Islet of Langerhans (tissue), 1 donor: Measurements from ENCODE around the gene ZNF385B.

Experiments
- FAIRE-seq: peaks from one replicate; lab custom pipeline; 2011; peaks lifted over from hg19 to GRCh38; lab: Jason Lieb, UNC

Gene ZNF385B

GRCh38 chr2:179622635-179623300 lies 238.6 kb downstream of the ZNF385B start:
- no peak for FAIRE-seq

GRCh38 chr2:179622112-179622511 lies 239.3 kb downstream of the ZNF385B start:
- no peak for FAIRE-seq

GRCh38 chr2:179619947-179620467 lies 241.4 kb downstream of the ZNF385B start:
- no peak for FAIRE-seq

DNA sequence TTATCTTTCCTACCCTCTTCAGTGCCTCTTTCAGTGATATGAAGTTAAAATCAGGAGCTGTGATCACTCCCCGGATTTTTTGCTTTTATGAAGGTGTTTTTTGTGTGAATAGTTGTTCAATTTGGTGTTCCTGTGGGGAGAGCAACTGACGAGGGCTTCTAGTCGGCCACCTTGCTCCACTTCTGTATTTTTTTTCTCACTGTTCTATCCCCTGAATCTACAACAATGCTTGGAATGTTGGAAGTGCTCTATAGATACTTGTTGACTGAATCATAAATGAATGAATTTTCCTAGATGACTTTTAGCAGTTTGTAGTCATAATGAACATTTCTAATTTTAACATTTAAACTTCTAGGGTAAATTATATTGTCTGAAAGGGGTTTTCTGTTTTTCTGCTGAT lies 247.3 kb downstream of the ZNF385B start:
- FAIRE-seq, result no peak

GRCh38 chr2:179613701-179614100 lies 247.7 kb downstream of the ZNF385B start:
- FAIRE-seq, result no peak

GRCh38 chr2:179613299-179613651 lies 248.1 kb downstream of the ZNF385B start:
- no peak for FAIRE-seq

DNA sequence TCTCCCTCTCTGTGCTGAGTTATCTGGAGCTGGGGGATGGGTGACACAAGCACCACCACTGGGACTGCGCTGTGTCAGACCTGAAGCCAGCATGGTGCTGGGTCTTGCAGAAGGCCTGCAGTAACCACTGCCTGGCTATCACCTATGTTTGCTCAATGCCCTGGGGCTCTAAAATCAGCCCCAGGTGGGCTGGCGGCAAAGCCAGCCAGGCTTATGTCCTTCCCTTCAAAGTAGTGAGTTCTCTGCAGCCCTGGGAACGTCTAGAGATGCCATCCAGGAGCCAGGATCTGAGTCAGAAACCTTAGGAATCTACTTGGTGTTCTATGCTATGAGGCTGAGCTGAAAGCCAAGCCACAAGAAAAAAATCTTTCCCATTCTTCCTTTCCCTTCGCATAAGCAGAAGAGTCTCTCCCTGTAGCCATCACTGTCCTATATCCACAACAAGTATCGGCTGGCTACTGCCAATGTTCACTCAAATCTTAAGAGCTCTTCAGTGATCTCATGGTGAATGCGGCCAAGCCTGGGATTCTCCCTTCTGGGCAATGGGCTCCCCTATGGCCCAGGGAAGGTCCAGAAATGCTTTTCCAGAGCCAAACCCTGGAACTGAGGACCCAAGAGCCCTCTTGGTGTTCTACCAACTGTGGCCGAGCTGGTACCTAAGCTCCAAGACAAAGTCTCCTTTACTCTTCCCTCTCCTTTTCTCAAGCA lies 248.7 kb downstream of the ZNF385B start:
- FAIRE-seq, result no peak

- FAIRE-seq, result no peak
Observed at GRCh38 chr2:179612108-179612507, 249.3 kb downstream of the ZNF385B start.

DNA sequence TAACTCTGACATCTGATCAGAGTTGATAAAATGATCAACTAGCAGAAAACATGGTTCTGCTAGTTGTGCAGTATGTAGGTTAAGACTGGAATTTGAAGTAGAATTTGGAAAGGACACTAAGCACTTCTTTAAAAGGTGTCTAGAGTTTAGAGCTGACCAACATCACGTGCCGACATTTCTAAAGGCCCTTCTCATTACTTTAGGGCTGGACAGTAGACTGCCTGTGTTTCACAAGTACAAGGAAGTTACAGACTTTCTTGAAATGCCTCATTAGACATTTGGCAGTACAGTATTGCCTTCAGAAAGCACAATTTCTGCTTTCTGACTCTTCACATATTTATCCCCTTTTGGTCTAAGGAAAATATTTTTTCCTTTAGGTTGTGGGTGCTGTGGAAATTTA lies 255.3 kb downstream of the ZNF385B start:
- FAIRE-seq, result no peak

DNA sequence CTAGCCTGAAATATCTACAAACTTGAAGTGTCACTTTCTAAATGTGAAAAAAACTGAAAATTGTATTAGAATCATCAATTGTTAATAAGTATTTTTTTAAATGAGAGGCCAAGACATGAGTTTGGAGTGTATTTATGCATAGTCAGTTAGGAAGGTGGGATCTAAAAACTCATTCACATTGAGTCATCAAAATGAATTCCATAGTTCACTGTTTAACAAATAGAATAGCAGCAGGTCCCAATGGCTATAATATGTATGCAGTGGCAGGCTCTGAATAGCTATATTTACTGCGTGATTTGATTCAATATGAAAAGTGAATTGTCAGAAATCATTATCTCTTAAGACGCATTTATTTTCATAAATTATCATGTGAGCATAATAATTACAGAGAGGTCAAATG lies 256.1 kb downstream of the ZNF385B start:
- FAIRE-seq, result no peak

DNA sequence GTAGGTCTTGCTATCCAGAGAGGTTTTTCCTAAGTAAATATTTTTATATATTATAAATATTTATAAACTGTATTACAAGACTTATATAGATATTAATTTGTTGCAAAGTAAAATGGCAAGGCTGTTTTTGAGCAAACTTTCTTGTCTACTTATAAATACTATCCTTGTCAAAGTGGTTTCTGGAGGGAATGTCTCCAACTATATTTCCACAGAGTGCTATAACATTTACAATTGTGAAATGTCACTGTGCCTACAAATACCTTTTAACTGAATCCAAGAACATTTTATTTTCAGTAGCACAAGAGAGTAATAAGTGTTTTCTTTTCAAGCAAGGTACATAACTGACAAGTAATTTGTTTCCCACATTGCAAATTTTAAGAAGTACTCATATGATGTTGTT lies 256.8 kb downstream of the ZNF385B start:
- FAIRE-seq, result no peak

- FAIRE-seq, result no peak
Observed at GRCh38 chr2:179602452-179602851, 259.0 kb downstream of the ZNF385B start.

DNA sequence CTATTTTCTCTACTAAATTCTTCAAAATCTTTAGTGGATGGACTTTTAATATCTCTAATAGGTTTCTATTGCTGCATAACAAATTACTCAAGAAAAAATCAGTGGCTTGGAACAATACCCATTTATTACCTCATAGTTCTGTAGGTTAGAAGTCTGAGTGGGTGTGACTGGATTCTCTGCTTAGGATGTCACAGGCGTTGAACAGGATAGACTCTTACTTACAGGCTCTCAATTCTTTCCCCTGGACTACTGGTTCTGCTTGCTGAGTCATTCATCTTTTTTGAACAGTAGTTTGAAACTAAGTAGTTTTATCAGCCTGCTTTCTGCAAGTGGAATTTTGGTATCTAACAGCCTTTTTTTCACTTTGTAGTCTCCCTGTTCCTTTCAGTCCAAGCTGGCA lies 265.4 kb downstream of the ZNF385B start:
- FAIRE-seq, result no peak

DNA sequence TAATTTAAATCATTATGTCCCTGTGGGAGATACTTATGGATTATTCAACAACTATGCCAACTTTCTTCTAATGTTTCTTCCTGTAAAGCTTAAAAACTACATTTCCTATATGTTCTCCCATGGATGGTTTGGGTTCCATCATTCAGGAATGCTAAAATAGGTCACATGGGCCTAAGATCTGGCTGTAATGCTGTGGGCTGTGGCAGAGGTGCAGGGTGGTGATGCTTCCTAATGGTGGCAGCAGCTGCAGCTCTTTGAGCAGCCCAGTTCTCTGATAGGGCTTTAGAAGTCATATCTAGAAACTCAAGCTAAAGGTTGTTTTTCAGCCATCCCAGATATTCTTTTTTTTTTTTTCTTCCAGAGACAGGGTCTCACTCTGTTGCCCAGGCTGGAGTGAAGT lies 266.1 kb downstream of the ZNF385B start:
- FAIRE-seq, result no peak

GRCh38 chr2:179594268-179595112 lies 266.9 kb downstream of the ZNF385B start:
- FAIRE-seq, result no peak

DNA sequence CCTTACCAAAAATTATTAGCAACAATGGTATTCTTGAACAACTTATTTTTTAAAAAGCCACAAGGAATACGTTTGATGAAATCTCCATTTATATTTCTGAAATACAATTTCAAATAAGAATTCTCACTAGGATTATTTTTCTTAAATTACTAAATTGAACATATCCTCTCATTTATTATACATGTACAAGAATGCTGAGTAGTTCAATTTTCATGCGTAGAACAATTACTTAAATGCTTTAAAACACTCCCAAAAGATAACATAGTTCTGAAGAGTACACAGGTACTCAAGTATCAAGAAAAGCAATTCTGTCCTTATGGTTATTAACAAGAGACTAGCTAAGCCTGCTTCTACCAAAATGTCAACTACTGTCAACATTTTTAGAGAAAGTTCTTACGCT lies 268.1 kb downstream of the ZNF385B start:
- FAIRE-seq, result peak; percentile 13

- FAIRE-seq, result no peak
Observed at GRCh38 chr2:179592167-179592936, 269.1 kb downstream of the ZNF385B start.

- no peak for FAIRE-seq
Observed at GRCh38 chr2:179591690-179592089, 269.7 kb downstream of the ZNF385B start.

DNA sequence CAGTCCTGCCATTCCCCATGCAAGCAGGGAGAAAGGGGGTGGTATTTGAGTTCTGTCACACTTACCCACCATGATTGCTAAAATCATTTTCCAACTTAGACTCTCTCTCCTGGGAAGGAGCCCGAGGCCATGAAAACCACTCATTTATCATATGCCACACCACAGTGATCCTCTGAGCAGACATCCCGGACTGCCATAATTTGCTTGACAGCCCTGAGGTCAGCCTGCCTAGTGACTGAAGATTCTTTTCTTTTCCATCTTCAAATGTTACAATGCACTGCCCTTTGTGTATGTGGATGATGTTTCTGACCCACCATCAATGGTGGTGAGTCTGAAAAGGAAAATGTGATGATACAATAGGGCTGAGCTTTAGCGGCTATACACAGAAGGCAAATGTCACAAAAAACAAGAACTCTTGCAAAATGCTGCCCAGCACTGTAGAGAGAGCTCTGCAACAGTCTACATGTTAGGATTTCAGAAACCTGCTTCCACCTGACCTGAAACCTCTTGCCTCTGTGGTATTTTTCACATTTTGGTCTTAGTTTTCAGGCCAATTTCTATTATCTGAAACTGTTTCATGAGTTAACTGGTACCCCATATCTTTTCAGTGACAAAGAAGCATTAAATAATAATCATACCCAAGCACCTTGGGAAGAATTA lies 272.8 kb downstream of the ZNF385B start:
- FAIRE-seq, result no peak

DNA sequence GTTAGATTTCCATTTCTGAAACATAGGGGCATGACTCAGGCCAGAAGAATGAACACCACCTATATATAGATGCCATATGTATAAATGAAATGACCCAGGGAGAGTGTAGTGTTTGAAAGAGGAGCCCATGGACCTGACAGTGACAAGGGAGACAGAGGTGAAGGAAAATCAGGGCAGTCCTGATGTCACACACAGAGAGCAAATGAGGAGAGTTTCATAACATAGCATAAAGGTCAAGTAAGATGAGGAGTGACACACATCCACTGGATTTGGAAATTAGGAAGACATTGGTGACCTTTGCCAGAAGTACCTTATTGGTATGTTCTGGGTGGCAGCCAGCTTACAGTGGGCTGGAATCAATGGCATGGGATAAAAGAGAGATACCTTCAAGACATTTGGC lies 276.7 kb downstream of the ZNF385B start:
- FAIRE-seq, result no peak

- no peak for FAIRE-seq
Observed at GRCh38 chr2:179581605-179582004, 279.8 kb downstream of the ZNF385B start.
